ENCODE data around the gene SLC7A8.

GRCh38 chr14:23173796-23174195 lies 9.7 kb downstream of the SLC7A8 start:
- TF ChIP-seq, protein P1, sequence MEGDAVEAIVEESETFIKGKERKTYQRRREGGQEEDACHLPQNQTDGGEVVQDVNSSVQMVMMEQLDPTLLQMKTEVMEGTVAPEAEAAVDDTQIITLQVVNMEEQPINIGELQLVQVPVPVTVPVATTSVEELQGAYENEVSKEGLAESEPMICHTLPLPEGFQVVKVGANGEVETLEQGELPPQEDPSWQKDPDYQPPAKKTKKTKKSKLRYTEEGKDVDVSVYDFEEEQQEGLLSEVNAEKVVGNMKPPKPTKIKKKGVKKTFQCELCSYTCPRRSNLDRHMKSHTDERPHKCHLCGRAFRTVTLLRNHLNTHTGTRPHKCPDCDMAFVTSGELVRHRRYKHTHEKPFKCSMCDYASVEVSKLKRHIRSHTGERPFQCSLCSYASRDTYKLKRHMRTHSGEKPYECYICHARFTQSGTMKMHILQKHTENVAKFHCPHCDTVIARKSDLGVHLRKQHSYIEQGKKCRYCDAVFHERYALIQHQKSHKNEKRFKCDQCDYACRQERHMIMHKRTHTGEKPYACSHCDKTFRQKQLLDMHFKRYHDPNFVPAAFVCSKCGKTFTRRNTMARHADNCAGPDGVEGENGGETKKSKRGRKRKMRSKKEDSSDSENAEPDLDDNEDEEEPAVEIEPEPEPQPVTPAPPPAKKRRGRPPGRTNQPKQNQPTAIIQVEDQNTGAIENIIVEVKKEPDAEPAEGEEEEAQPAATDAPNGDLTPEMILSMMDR (IDR thresholded peaks at IDR 0.05; ENCODE audit: low read depth, low read length), result no peak
- TF ChIP-seq EZH2phosphoT487 (IDR thresholded peaks at IDR 0.05; ENCODE audit: low read depth), result no peak
